ENCODE data around the gene EEF2KMT. TPM values are rescaled to one million over a fixed set of nuclear protein-coding genes. Genes with fewer than 3 reads are reported as not detected.
"Not testable (repeated sequence)": the region's sequence is repeated elsewhere in the genome, so short reads cannot be mapped to it uniquely, and the experiment has no call there.

Gene EEF2KMT
- total and polyA plus RNA-seq, 7 donors = 8.2 to 22.2 (median 11.1) TPM

GRCh38 chr16:5095145-5095830, 2.3 kb downstream of the EEF2KMT start:
- H3K4me3 ChIP-seq = not testable (repeated sequence)
- intact Hi-C loops (cut with DNase I) = loop anchor here in 1 of 2 donors (10.0 kb wide), 1 partner anchor 60 kb away; the partner anchor contains the start of gene NAGPA
- WGBS, 3 donors = 44 to 51% (median 45%) methylated on average over 11 of the region's 11 CpGs

GRCh38 chr16:5093746-5094145, 3.8 kb downstream of the EEF2KMT start:
- not testable (repeated sequence) for H3K4me1 ChIP-seq; H3K4me3 ChIP-seq; H3K27me3 ChIP-seq (ENCODE audit: insufficient read depth in 3 of 3, low read length in 2 of 3); H3K9me3 ChIP-seq; H3K27ac ChIP-seq; ATAC-seq; DNase-seq
- intact Hi-C loops (cut with DNase I) = loop anchor here in 1 of 2 donors (10.0 kb wide), 1 partner anchor 59 kb away; the partner anchor contains the start of gene NAGPA
- WGBS, 3 donors = 52 to 68% (median 53%) methylated on average over 9 to 11 of the region's 11 CpGs
- H3K36me3 ChIP-seq (ENCODE audit: insufficient read depth in 1 of 2, low read depth in 1 of 2) = peaks cover 4 to 18% of the 10 kb centered on the region in 2 donors

More at GRCh38 chr16:5095145-5095830, 2.3 kb downstream of the EEF2KMT start:
- H3K36me3 ChIP-seq (ENCODE audit: insufficient read depth in 1 of 2, low read depth in 1 of 2); H3K27ac ChIP-seq; H3K9me3 ChIP-seq; H3K4me1 ChIP-seq; H3K27me3 ChIP-seq (ENCODE audit: insufficient read depth in 3 of 3, low read length in 2 of 3); ATAC-seq; DNase-seq: not testable (repeated sequence)

- not testable (repeated sequence) for H3K4me3 ChIP-seq; H3K9me3 ChIP-seq; H3K4me1 ChIP-seq; H3K27me3 ChIP-seq (ENCODE audit: insufficient read depth in 3 of 3, low read length in 2 of 3); DNase-seq; H3K27ac ChIP-seq; ATAC-seq
- peaks cover 4 to 22% of the 10 kb centered on the region in 2 donors for H3K36me3 ChIP-seq (ENCODE audit: insufficient read depth in 1 of 2, low read depth in 1 of 2)
- intact Hi-C loops (cut with DNase I) = loop anchor here in 1 of 2 donors (10.0 kb wide), 1 partner anchor 58 kb away; the partner anchor contains the start of gene NAGPA
- 75 to 96% (median 89%) methylated on average over 5 to 9 of the region's 9 CpGs for WGBS, 3 donors
Measured at GRCh38 chr16:5093081-5093480, 4.5 kb downstream of the EEF2KMT start.

DNA sequence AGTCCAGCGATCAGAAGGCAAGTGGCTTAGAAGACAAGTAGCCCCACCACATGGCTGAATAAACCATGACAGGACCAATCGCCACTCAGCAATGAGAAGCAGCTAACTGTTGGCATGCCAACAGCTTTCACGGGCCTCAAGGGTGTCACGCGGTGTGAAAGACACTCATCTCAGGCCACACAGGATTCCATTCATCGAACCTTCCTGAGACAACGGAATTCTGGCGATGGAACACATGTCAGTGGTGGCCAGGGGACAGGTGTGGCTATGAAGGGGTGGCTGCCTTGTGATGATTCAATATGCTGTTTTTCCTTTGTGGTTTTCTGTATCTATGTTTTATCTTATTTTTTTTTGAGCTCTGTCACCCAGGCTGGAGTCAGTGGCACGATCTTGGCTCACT, 7.0 kb downstream of the EEF2KMT start:
- intact Hi-C loops (cut with DNase I) = loop anchor here in 1 of 2 donors (10.0 kb wide), 1 partner anchor 56 kb away; the partner anchor contains the start of gene NAGPA
- not testable (repeated sequence) for H3K9me3 ChIP-seq

GRCh38 chr16:5089911-5090555, 7.6 kb downstream of the EEF2KMT start:
- ATAC-seq; H3K4me1 ChIP-seq; H3K9me3 ChIP-seq; DNase-seq; H3K4me3 ChIP-seq; H3K27me3 ChIP-seq (ENCODE audit: insufficient read depth in 3 of 3, low read length in 2 of 3); H3K27ac ChIP-seq: not testable (repeated sequence)
- intact Hi-C loops (cut with DNase I) = loop anchor here in 1 of 2 donors (10.0 kb wide), 1 partner anchor 55 kb away; the partner anchor contains the start of gene NAGPA
- H3K36me3 ChIP-seq (ENCODE audit: insufficient read depth in 1 of 2, low read depth in 1 of 2) = peaks cover 4 to 37% of the 10 kb centered on the region in 2 donors
- 81 to 88% (median 87%) methylated on average over 24 to 26 of the region's 26 CpGs for WGBS, 3 donors

More for the DNA sequence above, 7.0 kb downstream of the EEF2KMT start:
- H3K4me1 ChIP-seq; H3K27ac ChIP-seq; H3K27me3 ChIP-seq (ENCODE audit: insufficient read depth in 3 of 3, low read length in 2 of 3); ATAC-seq; H3K4me3 ChIP-seq; DNase-seq: not testable (repeated sequence)
- 82 to 88% (median 84%) methylated on average over 9 of the region's 9 CpGs for WGBS, 3 donors
- peaks cover 4 to 32% of the 10 kb centered on the region in 2 donors for H3K36me3 ChIP-seq (ENCODE audit: insufficient read depth in 1 of 2, low read depth in 1 of 2)

DNA sequence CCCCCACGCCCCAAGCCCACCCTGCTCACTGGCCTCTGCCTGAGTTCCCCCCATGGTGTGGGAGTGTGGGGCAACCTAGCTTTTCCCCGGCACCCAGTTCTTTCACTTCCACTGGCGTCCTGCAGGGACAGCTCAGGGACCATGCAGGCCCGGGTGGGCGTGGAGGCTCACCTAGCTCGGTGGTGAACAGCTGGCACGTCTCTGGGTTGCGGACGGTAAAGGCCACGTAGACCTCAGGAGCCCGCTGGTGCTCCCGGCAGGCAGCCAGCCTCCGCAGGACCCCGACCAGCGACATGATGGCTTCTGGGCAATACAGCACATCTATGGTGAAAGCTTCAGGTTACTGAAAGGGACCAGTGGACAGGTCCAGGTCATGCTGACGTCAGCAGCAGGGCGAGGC, 8.7 kb downstream of the EEF2KMT start:
- H3K27me3 ChIP-seq (ENCODE audit: insufficient read depth in 3 of 3, low read length in 2 of 3); H3K9me3 ChIP-seq; H3K27ac ChIP-seq; DNase-seq; intact Hi-C loops (cut with DNase I); H3K4me3 ChIP-seq; H3K4me1 ChIP-seq; ATAC-seq: not testable (repeated sequence)
- WGBS, 3 donors = 82 to 85% (median 85%) methylated on average over 17 of the region's 17 CpGs
- peaks cover 4 to 40% of the 10 kb centered on the region in 2 donors for H3K36me3 ChIP-seq (ENCODE audit: insufficient read depth in 1 of 2, low read depth in 1 of 2)

- H3K27ac ChIP-seq; H3K27me3 ChIP-seq (ENCODE audit: insufficient read depth in 3 of 3, low read length in 2 of 3); intact Hi-C loops (cut with DNase I); H3K4me3 ChIP-seq; ATAC-seq; H3K4me1 ChIP-seq; DNase-seq; H3K9me3 ChIP-seq: not testable (repeated sequence)
- H3K36me3 ChIP-seq (ENCODE audit: insufficient read depth in 1 of 2, low read depth in 1 of 2) = peaks cover 4 to 45% of the 10 kb centered on the region in 2 donors
- WGBS, 3 donors = 86 to 95% (median 91%) methylated on average over 18 of the region's 18 CpGs
Measured at GRCh38 chr16:5088086-5088790, 9.4 kb downstream of the EEF2KMT start.

DNA sequence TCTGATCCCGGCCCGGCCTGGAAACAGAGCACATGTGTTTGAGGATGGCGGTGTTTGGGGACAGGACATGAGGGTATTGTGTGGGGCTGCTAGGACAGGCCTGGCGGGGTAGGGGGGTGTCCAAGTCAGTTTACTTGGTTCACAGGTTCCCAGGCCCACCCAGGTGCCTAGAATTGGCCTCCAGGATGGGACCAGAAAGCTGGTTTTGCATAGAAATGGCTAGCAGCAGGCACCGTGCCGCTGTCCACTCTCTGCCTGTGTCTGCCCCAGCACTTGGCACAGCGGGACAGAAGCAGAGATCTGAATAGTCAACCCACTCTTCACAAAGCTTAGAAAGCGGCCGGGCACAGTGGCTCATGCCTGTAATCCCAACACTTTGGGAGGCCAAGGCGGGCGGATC, 11.9 kb downstream of the EEF2KMT start:
- H3K4me3 ChIP-seq; intact Hi-C loops (cut with DNase I); H3K27ac ChIP-seq; H3K9me3 ChIP-seq; H3K4me1 ChIP-seq; H3K27me3 ChIP-seq (ENCODE audit: insufficient read depth in 3 of 3, low read length in 2 of 3); ATAC-seq; DNase-seq: not testable (repeated sequence)
- H3K36me3 ChIP-seq (ENCODE audit: insufficient read depth in 1 of 2, low read depth in 1 of 2) = peaks cover 4 to 68% of the 10 kb centered on the region in 2 donors
- 79 to 97% (median 93%) methylated on average over 11 of the region's 11 CpGs for WGBS, 3 donors
